ENCODE results near the gene PLXNA4.
"Not testable (repeated sequence)": the region's sequence is repeated elsewhere in the genome, so short reads cannot be mapped to it uniquely, and the experiment has no call there.

PLXNA4 gene

DNA sequence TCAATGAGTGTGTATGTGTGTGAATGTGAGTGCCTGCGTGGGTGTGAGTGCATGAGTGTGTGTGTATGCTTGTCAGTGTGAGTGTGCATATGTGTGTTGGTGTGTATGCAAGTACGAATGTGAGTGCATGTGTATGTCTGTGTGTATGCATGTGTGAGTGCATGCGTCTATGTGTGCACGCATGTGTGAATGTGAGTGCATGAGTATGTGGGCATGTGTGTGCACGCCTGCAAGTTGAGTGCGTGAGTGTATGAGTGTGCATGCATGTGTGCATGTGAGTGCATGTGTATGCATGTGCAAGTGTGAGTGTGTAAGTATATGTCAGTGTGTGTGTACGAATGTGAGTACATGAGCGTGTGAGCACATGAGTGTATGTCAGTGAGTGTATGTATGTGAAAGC lies 399.6 kb downstream of the PLXNA4 start:
- no peak for DNase-seq (ENCODE audit: low spot score)
- TF ChIP-seq, protein P1, sequence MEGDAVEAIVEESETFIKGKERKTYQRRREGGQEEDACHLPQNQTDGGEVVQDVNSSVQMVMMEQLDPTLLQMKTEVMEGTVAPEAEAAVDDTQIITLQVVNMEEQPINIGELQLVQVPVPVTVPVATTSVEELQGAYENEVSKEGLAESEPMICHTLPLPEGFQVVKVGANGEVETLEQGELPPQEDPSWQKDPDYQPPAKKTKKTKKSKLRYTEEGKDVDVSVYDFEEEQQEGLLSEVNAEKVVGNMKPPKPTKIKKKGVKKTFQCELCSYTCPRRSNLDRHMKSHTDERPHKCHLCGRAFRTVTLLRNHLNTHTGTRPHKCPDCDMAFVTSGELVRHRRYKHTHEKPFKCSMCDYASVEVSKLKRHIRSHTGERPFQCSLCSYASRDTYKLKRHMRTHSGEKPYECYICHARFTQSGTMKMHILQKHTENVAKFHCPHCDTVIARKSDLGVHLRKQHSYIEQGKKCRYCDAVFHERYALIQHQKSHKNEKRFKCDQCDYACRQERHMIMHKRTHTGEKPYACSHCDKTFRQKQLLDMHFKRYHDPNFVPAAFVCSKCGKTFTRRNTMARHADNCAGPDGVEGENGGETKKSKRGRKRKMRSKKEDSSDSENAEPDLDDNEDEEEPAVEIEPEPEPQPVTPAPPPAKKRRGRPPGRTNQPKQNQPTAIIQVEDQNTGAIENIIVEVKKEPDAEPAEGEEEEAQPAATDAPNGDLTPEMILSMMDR (IDR thresholded peaks at IDR 0.05; ENCODE audit: extremely low read depth, missing control alignments) = no peak

- TF ChIP-seq, protein P1 (IDR thresholded peaks at IDR 0.05; ENCODE audit: extremely low read depth, missing control alignments) = no peak
- no peak for DNase-seq (ENCODE audit: low spot score)
Observed at GRCh38 chr7:132171130-132171576, 405.1 kb downstream of the PLXNA4 start.

DNA sequence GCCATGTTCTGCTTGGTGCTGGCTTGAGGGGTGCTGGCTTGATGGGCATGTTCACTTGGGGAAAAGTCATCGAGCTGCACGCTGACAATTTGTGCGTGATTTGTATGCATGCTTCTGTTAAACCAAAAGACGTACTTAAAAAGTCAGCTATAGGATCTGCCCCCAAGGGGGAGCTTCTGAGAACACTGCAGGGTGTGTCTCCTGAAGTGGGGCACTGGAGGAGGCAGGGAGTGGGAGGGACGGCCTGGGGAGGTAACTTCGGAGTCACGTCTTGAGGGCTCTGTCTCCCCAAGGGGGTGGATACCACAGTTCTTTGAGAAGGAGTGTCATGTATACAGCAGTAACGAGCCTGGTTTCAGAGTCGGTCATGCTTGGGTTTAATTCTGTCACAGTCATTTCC lies 406.5 kb downstream of the PLXNA4 start:
- no peak for DNase-seq (ENCODE audit: low spot score)
- TF ChIP-seq, protein P1 (IDR thresholded peaks at IDR 0.05; ENCODE audit: extremely low read depth, missing control alignments) = no peak

DNA sequence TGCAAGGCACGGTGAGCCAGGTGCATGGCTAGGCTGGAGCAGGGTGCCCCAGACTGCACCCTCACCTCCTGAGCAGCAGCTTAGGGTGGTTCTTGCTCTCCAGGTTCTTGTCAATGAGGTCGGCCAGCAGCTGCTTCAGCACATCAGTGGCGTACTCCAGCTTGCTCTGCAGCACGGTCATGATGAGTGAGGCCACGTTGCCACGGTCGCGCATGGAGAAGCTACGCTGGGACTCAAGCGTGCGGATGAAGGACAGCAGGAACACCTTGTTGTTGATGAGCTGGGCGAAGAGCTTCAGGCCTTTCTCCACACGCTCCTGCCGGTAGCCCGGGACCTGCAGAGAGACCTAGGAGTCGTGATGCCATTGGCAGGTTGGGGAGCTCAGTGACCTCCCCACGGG lies 408.0 kb downstream of the PLXNA4 start:
- TF ChIP-seq, protein P1 (IDR thresholded peaks at IDR 0.05; ENCODE audit: extremely low read depth, missing control alignments) = no peak
- no peak for DNase-seq (ENCODE audit: low spot score)

DNA sequence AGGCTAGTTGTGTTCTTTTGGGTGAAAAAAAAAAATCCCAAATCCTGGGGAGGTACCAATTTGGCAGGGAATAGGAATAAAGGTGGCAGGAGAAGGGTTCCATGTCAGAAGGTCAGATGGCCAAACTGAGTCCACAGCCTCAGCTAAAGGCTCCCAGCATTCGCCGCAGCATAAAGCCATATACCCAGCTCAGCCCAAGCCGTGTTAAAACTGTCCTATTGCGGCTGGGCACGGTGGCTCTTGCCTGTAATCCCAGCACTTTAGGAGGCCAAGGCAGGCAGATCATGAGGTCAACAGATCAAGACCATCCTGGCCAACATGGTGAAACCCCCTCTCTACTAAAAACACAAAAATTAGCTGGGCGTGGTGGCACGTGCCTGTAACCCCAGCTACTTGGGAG lies 410.6 kb downstream of the PLXNA4 start:
- not testable (repeated sequence) for DNase-seq (ENCODE audit: low spot score)

GRCh38 chr7:132164558-132165125 lies 411.6 kb downstream of the PLXNA4 start:
- no peak for DNase-seq (ENCODE audit: low spot score)
- TF ChIP-seq, protein P1 (IDR thresholded peaks at IDR 0.05; ENCODE audit: extremely low read depth, missing control alignments) = no peak

GRCh38 chr7:132162556-132163144 lies 413.6 kb downstream of the PLXNA4 start:
- no peak for DNase-seq (ENCODE audit: low spot score)
- TF ChIP-seq, protein P1 (IDR thresholded peaks at IDR 0.05; ENCODE audit: extremely low read depth, missing control alignments) = no peak

DNA sequence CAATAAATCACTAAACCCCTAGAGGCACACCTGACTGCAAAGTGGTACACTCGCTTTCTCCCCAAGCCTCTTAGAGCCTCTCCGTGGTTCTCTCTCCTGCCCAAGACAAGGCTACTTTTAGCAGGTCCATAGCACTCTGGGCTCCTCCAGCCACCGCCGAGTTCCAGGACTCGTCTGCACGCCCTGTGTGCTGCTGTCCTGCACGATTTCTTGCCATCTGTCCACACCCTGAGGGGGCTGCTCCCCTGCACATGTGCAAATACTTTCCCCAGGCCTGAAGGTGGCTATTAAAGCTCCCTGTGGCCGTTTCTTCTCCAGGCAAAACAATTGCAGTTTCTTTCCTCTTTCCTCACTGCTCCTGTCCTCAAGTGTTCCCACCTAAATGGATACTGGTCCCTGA lies 414.3 kb downstream of the PLXNA4 start:
- no peak for DNase-seq (ENCODE audit: low spot score)
- TF ChIP-seq, protein P1 (IDR thresholded peaks at IDR 0.05; ENCODE audit: extremely low read depth, missing control alignments) = no peak

All from GM20000 (cell line).